Skin of body (tissue), 2 donors: ENCODE data around the gene CSNK2A3. TPM values are rescaled to one million over a fixed set of nuclear protein-coding genes. Genes with fewer than 3 reads are reported as not detected.
"Not testable (repeated sequence)": the region's sequence is repeated elsewhere in the genome, so short reads cannot be mapped to it uniquely, and the experiment has no call there.

ENCODE experiments used
- DNase-seq: peaks from one replicate; lab custom pipeline; 2025; lab: John Stamatoyannopoulos, UW
- total RNA-seq: library from RNA; depleted of rRNA; stranded (reverse); fragments of >200 nt; gene quantifications from one replicate; pipeline ENCODE4 v1.2.3, GENCODE V29; 2014

The CSNK2A3 gene
- total RNA-seq = 1.6 TPM

DNA sequence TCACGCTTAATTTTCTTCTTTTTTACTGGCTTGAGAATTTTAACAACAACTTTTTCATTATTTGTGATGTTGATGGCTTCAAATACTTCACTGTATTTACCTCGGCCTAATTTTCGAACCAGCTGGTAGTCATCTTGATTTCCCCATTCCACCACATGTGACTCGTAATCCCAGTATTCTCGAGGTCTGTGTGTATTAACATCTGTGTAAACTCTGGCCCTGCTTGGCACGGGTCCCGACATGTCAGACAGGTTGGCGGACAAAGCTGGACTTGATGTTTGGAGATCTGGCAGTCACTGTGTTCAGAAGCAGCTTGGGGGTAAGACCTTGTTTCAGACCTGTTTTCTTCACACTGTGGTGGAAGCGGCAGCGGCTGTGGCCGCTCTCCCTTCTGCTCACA, at the start of gene CSNK2A3:
CSNK2A3 (minus strand) TSS at position 373 of the 400 bp plus-strand sequence; CDS start at position 242, 131 bp downstream.
- not testable (repeated sequence) for DNase-seq

DNA sequence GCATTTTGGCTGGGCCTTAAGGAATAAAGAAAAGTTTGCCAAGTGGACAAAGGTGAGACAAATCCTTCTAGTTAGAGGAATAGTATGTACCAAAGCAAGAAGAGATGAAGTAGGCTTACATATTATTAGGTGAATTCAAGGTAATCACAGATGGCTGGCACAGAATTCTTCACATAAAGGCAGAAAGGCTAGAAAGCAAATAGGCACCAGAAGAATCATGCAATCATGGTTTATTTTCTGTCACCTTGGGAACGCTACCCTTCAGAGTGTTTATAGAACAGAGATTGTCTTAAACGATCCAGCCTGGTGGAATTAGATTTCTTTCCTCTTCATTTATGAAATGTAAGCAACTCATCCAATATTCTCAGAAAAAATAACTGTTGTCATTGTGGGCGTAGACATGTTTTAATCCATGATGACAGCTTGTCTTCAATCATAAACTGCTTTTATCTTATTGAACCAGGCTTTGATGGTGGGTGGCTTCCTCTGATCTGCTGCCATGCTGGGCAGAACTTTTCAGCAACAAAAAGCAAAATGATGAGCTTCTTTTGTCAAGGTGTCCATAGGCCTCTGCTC, 49.0 kb upstream of the CSNK2A3 start:
- DNase-seq = peak; percentile 32

DNA sequence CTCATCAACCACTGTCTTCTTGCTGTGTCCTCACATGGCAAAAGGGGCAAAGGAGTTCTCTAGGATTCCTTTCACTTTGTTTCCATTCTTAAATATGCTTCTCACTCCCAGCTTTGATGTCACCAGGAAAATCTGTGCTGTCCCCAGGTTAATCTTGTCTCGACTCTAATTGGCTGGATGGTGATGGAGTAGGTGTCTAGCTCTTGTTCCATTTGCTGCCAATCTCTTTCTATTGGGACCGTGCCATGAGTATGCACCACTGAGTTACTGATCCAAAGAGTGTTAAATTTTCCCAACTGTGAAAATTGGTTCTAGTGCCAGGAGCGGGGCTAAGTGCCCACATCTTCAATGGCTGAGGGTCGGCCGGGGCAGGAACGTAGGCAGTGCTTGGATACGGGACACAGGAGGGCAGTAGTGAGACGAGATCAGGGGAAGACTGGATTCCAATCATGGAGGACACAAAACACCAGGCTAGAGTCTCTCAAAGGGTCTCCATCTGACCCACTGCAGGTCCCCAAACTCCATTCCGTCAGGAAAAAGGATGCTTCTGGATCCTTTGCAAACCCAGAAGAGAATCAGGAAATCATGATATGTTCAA, 47.7 kb upstream of the CSNK2A3 start:
- DNase-seq = no peak

DNA sequence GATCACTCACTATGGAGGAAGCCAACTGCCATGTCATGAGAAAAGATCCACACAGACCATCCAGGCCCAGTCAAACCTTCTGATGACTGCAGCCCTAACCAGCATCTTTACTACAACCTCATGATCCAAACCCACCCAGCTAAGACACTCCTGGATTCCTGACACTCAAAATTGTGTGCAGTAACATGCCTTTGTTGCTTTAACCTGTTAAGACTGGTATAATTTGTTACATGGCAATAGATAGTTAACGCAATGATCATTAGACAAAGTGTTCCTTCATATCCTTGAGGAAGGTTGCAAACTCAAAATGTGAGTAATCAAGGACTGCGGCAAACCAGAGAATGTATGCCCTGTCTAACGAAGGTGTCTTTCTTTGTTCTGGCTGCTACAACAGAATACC, 47.1 kb upstream of the CSNK2A3 start:
- DNase-seq = no peak

DNA sequence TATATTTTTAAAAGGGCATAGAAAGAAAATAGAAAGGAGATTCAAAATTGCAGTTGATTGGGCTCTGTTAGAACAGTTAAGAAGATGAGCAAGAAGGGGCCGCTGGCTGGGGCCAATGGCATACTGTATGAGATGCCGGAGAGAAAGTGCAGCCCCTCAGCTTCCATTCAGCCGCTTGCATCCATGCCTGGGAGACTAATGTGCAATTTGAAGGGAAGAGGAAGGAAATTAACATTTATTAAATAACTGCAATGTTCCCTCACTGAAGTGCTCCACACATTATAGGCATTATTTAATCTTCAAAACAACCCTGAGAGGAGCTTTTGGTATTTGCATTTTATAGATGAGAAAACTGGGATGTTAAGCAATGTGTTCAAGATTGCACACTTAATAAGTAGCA, 44.7 kb upstream of the CSNK2A3 start:
- no peak for DNase-seq

- DNase-seq = no peak
Observed at GRCh38 chr11:11397036-11397415, 44.0 kb upstream of the CSNK2A3 start.

DNA sequence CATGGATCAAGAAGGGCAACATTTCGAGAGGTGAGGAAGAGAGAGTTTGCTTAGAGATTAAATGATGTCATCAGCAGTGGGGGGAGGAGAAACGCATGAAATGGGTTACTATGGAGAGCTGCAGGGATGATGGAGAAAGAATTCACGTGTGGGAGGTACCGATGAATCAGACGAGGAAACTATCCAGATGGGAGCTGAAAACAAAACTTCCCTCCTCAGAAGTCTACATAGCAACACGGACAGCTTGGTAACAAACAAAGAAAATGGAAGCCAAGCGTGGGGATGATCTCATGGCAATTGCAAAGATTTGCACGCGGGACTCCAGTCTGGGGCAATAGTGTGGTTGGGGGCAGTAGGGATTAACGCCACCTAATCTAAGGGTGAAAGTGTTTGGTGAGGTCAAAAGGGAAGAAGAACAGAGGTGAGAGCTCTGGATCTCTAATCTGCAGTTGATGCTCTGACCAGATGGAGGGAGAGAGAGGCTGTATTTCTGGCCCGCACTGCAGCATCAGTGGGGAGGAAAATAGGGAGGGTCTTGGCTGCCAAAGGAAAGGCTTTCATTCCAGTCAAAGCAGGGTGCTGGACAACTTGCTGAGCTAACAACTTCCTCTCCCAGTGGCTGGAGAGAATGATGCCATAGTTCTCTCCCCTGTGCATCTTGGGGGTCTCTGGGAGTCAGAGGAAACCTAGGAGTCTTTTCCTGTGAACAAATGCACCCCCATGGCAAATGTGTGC, 43.4 kb upstream of the CSNK2A3 start:
- no peak for DNase-seq

GRCh38 chr11:11395126-11395525, 42.1 kb upstream of the CSNK2A3 start:
- DNase-seq = no peak

DNA sequence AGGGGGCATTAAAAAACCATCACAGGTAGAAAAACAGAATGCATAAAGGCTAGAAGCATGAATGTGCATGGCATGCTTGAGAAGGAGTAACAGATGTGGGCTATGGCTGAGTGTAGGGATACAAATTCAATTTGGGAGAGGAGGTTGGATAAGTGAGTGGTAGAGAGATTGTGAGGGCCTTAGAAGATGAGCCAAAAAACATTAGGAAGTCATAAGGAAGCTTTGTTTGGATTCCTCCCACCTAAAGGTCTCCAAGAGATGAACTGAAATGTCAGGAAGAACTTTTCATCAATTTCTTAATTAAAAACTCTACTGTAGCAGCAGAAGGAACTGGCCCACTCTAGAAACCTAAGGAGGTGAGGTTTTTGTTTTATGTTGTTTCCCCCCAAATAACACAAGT, 41.2 kb upstream of the CSNK2A3 start:
- no peak for DNase-seq

DNA sequence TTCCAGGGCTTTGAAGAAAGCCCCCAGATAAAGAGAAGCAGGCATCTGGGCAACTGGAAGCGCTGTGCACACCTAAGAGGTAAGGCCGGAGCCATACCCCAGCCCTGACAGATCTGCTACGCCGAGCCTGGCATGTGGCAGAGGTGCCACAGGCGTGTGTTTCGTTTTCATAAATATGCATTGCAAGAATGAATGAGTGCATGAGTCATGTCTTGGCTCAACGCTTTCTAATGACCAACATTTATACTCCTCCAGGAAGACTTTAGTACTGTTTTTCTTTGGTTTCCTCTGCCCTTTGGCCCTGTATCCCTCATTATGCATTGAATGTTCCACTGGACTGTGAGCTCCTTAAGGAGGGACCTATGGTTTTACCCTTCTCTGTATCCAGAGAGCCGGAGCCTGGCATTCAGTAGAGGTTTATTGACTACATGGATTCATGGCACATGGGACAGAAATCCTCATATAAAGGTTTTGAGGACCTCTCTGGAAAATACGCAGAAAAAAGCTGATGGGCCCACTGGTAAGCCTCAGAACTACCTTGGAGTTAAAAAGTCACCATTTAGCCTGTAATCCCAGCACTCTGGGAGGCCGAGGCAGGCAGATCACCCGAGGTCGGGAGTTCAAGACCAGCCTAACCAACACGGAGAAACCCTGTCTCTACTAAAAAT, 38.9 kb upstream of the CSNK2A3 start:
- DNase-seq = no peak

DNA sequence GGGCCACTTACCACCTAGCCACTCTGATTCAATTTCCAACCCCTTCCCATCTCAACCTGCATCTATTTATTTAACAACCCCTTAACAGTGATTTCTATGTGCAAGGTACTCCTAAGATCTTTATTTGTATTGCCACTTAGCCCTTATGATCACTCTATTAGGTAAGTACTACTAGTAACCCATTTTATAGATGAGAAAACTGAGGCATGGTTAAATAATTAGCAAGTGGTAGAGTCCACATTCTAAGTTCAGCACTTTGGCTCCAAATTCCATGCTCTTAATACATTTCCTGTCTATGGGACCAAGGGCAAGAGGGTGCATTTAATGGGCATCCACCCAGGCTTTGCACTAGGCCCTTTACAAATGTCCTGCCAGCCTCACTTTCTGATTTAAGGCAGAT, 38.1 kb upstream of the CSNK2A3 start:
- DNase-seq = no peak

- DNase-seq = no peak
Observed at GRCh38 chr11:11390068-11390771, 37.2 kb upstream of the CSNK2A3 start.

DNA sequence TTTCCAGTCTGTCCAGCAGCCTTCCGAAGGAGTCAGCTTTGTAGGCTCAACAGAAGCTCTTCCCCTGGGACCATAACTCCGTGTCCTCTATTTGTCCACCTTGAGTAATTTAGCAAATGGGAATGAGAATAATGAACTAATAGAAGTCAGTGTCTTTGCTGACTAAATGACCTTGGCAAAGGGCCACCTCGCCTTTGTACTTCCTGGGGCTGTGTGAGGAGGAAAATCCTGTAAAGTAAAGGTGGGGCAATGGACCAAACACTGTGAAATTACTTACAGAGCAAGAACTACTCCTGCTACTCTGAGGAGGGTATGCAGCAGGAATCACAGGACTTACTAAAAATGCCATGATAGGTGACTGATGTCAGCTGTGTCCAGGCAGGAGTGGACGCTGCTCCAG, 36.2 kb upstream of the CSNK2A3 start:
- no peak for DNase-seq

DNA sequence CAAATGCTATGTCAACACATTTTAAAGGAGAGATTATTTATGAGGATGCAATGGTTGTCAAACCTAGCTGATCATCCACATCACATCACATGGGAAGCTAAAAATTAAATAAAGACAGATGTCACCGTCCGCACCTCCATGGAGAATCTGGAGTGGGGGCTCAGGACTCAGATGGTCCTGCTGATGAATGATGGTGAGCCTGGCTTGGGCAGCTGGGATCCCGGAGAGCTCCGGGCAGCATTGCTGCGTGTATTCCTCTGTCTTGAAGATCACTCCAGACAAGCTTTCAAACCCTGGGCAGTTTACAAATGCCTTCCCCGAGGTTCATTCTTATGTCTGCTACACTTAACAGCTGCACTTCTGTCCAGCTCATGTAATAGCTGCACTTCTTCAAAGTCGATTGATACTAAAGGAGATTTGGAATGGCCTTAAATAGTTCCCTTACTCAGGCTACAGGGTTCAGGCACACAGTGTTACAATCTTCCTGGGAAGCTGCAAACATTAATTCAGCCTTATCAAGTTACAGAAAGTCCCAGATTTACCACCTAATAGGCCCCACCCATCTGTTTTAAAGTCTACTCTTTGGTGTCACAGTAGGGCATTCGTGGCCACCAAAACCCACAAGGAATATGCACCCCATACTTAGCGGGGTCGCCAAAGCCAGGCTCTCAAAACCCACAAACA, 34.7 kb upstream of the CSNK2A3 start:
- DNase-seq = no peak

- no peak for DNase-seq
Observed at GRCh38 chr11:11387207-11387606, 34.2 kb upstream of the CSNK2A3 start.

GRCh38 chr11:11384829-11385228, 31.8 kb upstream of the CSNK2A3 start:
- DNase-seq = no peak

- DNase-seq = no peak
Observed at GRCh38 chr11:11383995-11384394, 30.9 kb upstream of the CSNK2A3 start.

DNA sequence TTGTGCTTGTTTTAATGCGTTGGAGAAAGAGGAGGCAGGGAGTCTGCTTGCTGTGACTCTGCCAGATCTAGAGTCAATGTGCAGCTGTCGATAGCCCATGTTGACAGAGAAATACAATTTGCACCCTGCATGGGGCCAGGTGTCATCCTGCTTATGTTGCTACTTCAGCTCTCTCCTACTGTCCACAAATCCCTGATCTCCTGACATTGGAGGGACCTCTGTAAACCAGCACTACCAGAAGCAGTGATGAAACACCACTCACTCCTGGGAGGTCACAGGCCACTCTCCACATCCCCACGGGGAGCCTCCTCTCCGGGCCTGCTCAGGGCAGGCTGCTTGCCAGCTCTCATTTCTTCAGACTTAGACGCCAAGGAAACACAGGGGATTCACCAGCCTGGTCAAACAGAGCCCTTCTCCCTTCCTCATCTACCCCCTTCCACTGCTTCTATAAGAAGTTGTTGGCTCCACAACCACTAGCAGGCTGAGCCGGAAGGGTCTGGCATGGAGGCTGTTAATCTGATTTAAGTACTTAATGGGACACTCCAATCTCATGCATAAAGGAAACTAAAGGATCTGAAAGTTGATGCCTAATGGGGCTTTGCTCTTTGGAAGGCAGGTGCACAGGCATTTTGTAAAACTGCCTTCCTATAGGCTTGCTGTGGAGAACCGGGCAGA, 29.9 kb upstream of the CSNK2A3 start:
- DNase-seq = no peak

DNA sequence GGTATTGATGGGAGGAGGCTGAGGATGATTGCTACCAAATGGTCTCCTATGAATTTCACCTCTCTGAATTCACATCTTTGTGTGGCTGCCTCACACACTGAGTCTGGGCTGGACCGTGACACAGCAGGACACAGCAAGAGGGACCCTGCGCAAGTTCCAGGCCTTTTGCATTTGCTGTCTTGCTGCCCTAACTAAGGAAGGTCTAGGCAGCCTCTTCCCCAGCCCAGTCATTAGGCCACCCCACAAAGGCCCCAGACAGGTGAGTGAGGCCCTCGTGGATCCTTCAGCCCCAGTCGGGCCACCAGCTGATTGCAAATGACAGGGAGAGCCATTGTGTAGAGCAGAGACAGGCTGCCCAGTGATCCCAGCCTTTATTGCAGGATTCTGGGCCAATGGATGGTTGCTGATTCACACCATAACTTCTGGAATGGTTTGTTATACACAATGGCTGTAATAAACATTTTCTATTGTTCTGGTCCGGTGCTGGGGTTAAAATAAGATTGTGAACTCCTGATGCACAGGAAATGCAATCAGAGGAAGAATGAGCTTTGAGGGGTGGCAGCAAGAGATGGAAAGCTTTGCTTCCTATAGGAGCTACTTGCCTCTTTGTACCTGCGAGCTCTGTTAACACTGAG, 28.5 kb upstream of the CSNK2A3 start:
- DNase-seq = no peak

GRCh38 chr11:11380883-11381282, 27.8 kb upstream of the CSNK2A3 start:
- DNase-seq = no peak
